SH-SY5Y (cell line): Measurements from ENCODE around the gene TCP11.

ENCODE experiments used
- GATA2 ChIP-seq: IDR thresholded peaks from 2 replicates; pipeline ENCODE4 v1.6.1; 2011; ENCODE audit warnings: mild to moderate bottlenecking, low read depth, low read length
- GATA3 ChIP-seq: IDR thresholded peaks from 2 replicates; pipeline ENCODE4 v1.6.1; 2011; ENCODE audit warnings: low read depth, mild to moderate bottlenecking, low read length, moderate library complexity

Gene TCP11

GRCh38 chr6:35084511-35085203 is 56.5 kb downstream of the TCP11 start:
- TF ChIP-seq GATA3 (no peak), GATA2 (no peak)

GRCh38 chr6:35084041-35084491 is 57.1 kb downstream of the TCP11 start:
- TF ChIP-seq GATA2 = no peak
- TF ChIP-seq GATA3 = no peak

DNA sequence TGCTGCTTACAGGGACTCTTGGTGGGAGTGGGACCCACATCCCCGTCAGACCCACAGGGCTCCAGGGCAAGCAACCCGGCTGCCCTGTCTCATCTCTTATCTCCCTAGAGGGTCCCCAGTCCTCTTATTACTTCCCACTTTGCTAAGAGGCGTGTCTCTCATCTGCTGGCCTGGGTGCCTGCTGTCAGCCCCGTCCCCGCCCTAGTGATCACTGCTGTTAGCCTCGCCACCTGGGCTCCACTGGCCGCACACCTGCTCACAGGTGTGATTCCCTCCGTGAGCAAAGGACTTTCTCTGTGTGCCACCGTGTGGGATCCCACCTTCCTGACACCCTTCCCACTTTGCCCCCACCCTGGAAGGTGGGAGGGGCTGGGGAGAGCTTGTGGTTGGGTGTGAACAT is 57.6 kb downstream of the TCP11 start:
- TF ChIP-seq GATA2 = no peak
- no peak for TF ChIP-seq GATA3

GRCh38 chr6:35082733-35083403 is 58.3 kb downstream of the TCP11 start:
- TF ChIP-seq GATA3 = no peak
- TF ChIP-seq GATA2 = no peak

GRCh38 chr6:35082046-35082732 is 59.0 kb downstream of the TCP11 start:
- no peak for TF ChIP-seq GATA2
- TF ChIP-seq GATA3 = no peak

GRCh38 chr6:35081426-35081851 is 59.7 kb downstream of the TCP11 start:
- no peak for TF ChIP-seq GATA2
- no peak for TF ChIP-seq GATA3

- TF ChIP-seq GATA2 (no peak), GATA3 (no peak)
These were observed 60.2 kb downstream of the TCP11 start for GRCh38 chr6:35080821-35081425.

GRCh38 chr6:35080016-35080680 is 61.0 kb downstream of the TCP11 start:
- TF ChIP-seq GATA2 (no peak), GATA3 (no peak)

DNA sequence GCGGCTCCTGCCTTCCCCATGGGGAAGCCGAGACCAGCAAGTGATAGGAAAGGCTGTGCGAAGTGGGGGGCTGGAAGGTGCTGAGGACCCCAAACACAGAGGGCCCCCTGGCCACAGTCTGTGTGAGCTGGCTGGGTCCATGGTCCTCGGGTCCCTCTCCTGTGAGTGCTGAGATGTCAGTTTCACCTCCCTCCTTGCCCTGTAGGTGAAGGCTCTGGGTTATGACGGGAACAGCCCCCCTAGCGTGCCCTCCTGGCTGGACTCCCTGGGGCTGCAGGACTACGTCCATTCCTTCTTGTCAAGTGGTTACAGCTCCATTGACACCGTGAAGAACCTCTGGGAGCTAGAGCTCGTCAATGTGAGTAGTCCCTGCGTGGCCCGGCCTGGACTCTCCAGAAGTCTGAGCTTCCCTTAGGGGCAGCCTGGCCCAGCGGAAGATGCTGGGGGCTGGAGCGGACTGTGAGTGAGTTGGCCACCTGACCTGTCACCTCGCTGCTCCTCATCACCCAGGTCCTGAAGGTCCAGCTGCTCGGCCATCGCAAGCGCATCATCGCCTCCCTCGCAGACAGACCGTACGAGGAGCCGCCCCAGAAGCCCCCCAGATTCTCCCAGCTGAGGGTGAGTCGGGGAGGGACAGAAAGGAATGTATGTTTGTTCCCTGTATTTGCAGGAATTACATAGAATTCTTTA is 61.7 kb downstream of the TCP11 start:
- TF ChIP-seq GATA2 (no peak), GATA3 (no peak)

GRCh38 chr6:35078896-35079295 is 62.2 kb downstream of the TCP11 start:
- TF ChIP-seq GATA2 = no peak
- no peak for TF ChIP-seq GATA3

GRCh38 chr6:35078226-35078850 is 62.8 kb downstream of the TCP11 start:
- TF ChIP-seq GATA3 (no peak), GATA2 (no peak)

DNA sequence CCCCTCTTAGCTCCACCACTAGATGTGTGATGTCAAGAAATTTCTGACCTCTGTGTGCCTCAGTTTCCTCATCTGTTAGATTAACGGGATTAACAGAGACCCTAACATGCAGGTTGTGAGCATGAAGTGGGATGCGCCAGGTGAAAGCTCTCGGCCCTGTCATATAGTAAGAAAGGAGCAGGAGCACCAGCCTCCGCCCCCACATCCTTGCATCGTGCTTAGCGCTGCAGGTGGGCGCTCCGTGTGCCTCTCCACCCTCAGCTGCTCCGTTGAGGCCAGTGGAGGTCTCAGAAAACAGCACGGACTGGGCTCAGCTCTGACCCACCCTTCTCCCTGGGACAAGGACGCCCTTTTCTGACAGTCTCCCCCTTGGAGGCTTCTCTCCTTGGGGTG is 63.4 kb downstream of the TCP11 start:
- TF ChIP-seq GATA2 (no peak), GATA3 (no peak)
